Astrocyte of the spinal cord (primary cell): ENCODE results near the gene SLCO3A1.

Experiments used
- DNase-seq: peaks from one replicate; pipeline ENCODE4 v3.0.0; 2011; ENCODE audit warnings: low read depth, low spot score
- H3K4me3 ChIP-seq: 2 replicates; pipeline ENCODE4 v1.5.1; 2011; ENCODE audit warnings: low read depth, mild to moderate bottlenecking, low read length, moderate library complexity
- CTCF ChIP-seq: IDR thresholded peaks from 2 replicates; pipeline ENCODE4 v1.5.1; 2012; ENCODE audit warnings: low read depth, mild to moderate bottlenecking, low read length, inconsistent platforms
- in situ Hi-C: cut with HindIII; loops from 2 replicates; pipeline ENCODE4 v1.10.0; 2017; ENCODE audit warnings: low sequenced_read_pairs

Gene SLCO3A1

DNA sequence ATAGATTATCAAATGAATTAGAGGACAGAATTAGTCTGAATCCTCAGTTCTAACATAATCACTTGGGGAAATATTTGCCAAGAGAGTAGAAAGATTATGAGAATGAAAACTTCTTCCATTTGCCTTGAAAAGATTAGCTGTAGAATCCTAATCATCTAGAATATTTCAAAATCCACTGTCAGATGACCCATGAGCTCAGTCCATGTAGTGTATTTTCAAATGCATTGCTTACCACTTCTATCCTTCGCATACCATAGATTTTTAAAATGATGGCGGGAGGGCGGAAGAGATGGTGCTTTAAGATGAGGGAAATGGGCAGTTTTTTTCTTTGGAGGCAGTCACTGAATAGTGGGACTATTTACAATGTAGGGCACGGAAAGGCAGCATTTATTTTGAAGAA lies 136.3 kb downstream of the SLCO3A1 start:
- DNase-seq, result no peak
- in situ Hi-C loops, result no loop called here

GRCh38 chr15:91992945-91993344 lies 139.4 kb downstream of the SLCO3A1 start:
- in situ Hi-C loops, result no loop called here

More for the DNA sequence above, 136.3 kb downstream of the SLCO3A1 start:
- no peak for TF ChIP-seq CTCF
- no peak overlapping the region for H3K4me3 ChIP-seq

GRCh38 chr15:91995146-91995545 lies 141.6 kb downstream of the SLCO3A1 start:
- in situ Hi-C loops, result no loop called here
- no peak overlapping the region for H3K4me3 ChIP-seq
- no peak for DNase-seq
- TF ChIP-seq CTCF, result no peak

More at GRCh38 chr15:91992945-91993344, 139.4 kb downstream of the SLCO3A1 start:
- no peak overlapping the region for H3K4me3 ChIP-seq
- DNase-seq, result no peak
- no peak for TF ChIP-seq CTCF

DNA sequence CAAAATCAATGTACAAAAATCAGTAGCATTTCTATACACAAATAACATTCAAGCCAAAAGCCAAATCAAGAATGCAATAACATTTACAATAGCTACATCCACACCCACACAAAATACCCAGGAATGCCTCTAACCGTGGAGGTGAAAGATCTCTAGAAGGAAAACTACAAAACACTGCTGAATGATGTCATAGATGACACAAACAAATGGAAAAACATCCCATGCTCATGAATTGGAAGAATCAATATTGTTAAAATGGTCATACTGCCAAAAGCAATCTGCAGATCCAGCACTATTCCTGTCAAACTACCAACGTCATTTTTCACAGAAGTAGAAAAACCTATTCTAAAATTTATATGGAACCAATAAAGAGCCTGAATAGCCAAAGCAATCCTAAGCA lies 143.7 kb downstream of the SLCO3A1 start:
- DNase-seq, result no peak
- TF ChIP-seq CTCF, result no peak
- no peak overlapping the region for H3K4me3 ChIP-seq
- in situ Hi-C loops, result no loop called here

DNA sequence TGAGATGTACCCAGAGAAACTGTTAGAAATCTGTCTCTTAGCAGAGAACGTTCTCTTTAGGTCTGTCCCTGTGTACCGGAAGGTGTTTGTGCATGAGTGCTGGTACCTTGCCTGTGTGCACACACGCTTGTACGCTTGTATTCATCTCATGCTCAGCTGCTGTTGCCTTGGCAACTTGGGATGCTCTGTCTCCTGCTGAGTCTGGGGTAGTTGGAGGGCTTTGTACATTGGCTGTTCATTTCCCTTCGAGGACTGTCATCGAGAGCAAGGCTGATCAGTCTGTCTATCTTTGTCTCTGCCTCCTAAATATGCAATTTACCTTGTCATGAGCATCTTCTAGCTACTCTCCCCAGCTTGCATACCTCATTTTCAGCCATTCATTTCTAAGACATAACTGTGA lies 147.2 kb downstream of the SLCO3A1 start:
- TF ChIP-seq CTCF, result no peak
- in situ Hi-C loops, result no loop called here
- no peak overlapping the region for H3K4me3 ChIP-seq
- no peak for DNase-seq

DNA sequence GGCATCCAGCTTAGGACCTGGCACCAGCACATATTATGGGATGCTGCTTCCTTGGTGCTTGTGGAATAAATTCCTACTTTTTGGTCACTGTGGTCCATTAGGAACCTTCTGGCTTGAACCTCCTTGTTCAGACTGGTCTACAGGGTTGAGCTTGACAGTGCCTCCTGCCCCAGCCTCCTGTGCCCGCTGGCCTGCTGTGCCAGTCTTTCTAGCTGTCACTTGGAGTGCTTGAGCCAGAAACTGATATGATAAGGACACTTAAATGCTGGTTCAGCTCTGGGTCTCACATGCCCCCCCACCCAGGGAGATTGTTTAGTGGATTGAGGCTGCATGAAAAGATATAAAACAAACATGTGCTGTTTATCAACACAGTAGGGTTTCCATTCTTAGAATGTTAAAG lies 147.8 kb downstream of the SLCO3A1 start:
- no peak for TF ChIP-seq CTCF
- no peak overlapping the region for H3K4me3 ChIP-seq
- in situ Hi-C loops, result no loop called here
- no peak for DNase-seq

GRCh38 chr15:92002666-92003065 lies 149.2 kb downstream of the SLCO3A1 start:
- no peak for TF ChIP-seq CTCF
- no peak overlapping the region for H3K4me3 ChIP-seq
- in situ Hi-C loops, result no loop called here
- no peak for DNase-seq
